HUES6 (cell line): ENCODE measurements around the gene PSG11.
"Not testable (repeated sequence)": the region's sequence is repeated elsewhere in the genome, so short reads cannot be mapped to it uniquely, and the experiment has no call there.

Source experiments
- H3K27ac ChIP-seq: 2 replicates; pipeline ENCODE4 v1.7.0; 2013; ENCODE audit warnings: low read depth, mild to moderate bottlenecking, low read length, inconsistent platforms
- H3K27me3 ChIP-seq: 2 replicates; pipeline ENCODE4 v1.6.1; 2013; ENCODE audit warnings: low read length; ENCODE audit not compliant: control insufficient read depth, insufficient read depth
- H3K36me3 ChIP-seq: 2 replicates; pipeline ENCODE4 v1.6.1; 2013; ENCODE audit warnings: low read length; ENCODE audit not compliant: control insufficient read depth, insufficient read depth
- H3K4me1 ChIP-seq: 2 replicates; pipeline ENCODE4 v1.6.1; 2013; ENCODE audit warnings: low read length; ENCODE audit not compliant: control insufficient read depth, insufficient read depth
- H3K4me3 ChIP-seq: 2 replicates; pipeline ENCODE4 v1.5.1; 2013; ENCODE audit warnings: low read depth, low read length
- H3K9ac ChIP-seq: one replicate; pipeline ENCODE4 v1.6.1; 2013; ENCODE audit warnings: mild to moderate bottlenecking, low read length
- H3K9me3 ChIP-seq: 2 replicates; pipeline ENCODE4 v1.6.1; 2013; ENCODE audit warnings: low read depth, low read length; ENCODE audit not compliant: control insufficient read depth, insufficient read depth

PSG11 gene

DNA sequence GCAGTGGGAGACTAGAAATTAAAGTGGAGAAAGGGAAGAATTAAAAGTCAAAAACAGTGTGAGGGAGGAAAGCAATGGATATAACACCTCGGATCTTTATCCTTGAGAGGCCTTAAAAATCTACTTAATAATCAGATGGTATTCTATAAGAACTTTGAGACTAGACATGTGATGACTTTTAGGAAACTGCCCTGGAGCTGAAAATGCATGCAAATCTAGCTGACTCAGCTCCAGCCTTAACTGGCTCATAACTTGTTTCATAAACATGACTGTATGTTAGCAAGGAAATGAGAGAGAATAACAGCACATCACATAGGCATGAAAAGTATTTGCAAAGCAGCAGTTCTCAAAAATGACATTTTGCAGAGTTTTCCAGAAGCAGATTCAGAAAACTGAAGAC is 38.1 kb downstream of the PSG11 start:
- H3K27me3 ChIP-seq, H3K9ac ChIP-seq, H3K9me3 ChIP-seq, H3K36me3 ChIP-seq, H3K27ac ChIP-seq, H3K4me3 ChIP-seq, H3K4me1 ChIP-seq: not testable (repeated sequence)

DNA sequence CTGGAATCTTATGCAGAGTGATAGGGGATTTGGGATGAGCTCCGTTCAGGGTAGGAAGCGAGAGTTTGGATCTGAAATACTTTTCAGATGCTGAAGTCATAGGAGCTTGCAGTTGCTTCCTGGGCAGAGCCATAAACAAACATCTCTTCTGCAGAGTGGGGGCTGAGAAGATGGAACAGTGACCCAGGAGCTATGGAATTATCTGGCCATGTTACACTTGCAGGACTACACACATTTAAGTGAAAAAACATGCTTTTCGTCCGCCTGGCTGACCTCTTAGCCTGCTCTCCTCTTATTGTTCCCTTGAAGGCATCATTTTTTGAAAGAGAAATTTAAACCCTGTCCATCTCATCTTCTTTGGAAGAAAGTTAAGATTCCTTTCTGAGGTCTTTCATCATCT is 40.7 kb downstream of the PSG11 start:
- Histone ChIP-seq H3K27ac (no peak overlapping the region), H3K9me3 (no peaks in the 10 kb centered on the region; the same call in 1 of the 2 replicates), H3K4me3 (no peak overlapping the region)

DNA sequence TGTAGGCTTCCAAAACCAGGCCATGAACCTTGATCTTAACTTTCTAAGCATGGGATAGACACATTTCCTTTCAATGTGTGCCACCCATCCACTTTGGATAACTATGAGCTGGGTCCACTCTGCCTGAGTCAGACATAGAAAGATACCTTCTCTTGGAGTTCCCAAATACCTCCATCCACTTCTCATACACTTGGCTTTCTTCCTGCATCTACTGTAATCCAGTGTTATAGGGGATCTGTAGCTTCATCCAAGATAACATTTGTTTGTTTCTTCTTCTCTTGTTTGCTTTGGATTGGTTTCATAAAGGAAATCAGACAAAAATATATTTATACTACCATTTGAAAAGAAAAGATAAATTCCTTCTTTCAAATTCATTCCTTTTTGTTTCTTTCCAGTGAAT is 44.2 kb downstream of the PSG11 start:
- H3K4me1 ChIP-seq, H3K4me3 ChIP-seq, H3K27ac ChIP-seq, H3K9me3 ChIP-seq, H3K9ac ChIP-seq, H3K36me3 ChIP-seq, H3K27me3 ChIP-seq: not testable (repeated sequence)

More for the DNA sequence above, 40.7 kb downstream of the PSG11 start:
- no peaks in the 10 kb centered on the region for H3K4me1 ChIP-seq
- no peak overlapping the region for H3K9ac ChIP-seq
- H3K36me3 ChIP-seq, result no peaks in the 10 kb centered on the region
- no peaks in the 10 kb centered on the region for H3K27me3 ChIP-seq

DNA sequence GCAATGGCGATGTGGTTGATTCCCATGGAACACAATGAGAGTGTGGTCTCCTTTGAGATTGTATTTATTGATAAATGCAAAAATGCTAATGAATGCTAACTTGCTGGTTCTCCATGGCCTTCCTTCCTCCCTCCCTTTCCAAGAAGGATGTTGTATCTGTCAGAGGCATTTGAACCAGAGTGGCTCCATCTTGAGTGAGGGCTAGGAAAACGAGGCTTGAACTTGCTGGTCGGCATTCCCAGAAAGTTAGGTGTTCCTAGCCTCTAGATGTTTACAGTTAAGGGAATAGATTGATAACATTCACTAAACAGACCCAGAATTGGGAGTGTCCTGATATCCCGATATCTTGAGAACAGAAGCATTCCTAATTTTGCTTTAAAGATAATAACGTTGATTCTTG is 54.8 kb downstream of the PSG11 start:
- H3K27me3 ChIP-seq, H3K9ac ChIP-seq, H3K36me3 ChIP-seq, H3K4me1 ChIP-seq, H3K27ac ChIP-seq, H3K4me3 ChIP-seq, H3K9me3 ChIP-seq: not testable (repeated sequence)

DNA sequence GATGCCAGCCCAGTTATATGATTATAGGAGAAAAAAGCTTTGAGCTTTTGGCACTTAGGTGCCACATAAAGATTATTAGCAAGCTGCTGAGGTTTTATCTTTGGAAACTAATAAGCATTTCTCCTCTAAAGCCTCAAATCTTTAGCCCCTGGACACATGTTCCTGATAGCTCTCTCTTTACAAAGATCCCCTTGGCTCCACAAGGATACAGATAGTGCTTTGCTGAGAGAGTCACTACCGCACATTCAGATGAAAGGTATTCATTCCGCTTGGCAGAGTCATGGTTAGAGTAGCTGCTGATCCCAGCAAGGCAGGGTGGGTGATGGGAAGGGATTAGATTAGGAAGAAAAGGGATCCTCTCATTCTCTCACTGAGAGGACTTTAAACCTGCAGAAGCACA is 61.1 kb downstream of the PSG11 start:
- Histone ChIP-seq H3K27me3 (no peaks in the 10 kb centered on the region), H3K4me1 (no peaks in the 10 kb centered on the region), H3K4me3 (no peak overlapping the region), H3K9me3 (no peaks in the 10 kb centered on the region; the same call in 1 of the 2 replicates), H3K9ac (no peak overlapping the region), H3K36me3 (no peaks in the 10 kb centered on the region), H3K27ac (no peak overlapping the region)

DNA sequence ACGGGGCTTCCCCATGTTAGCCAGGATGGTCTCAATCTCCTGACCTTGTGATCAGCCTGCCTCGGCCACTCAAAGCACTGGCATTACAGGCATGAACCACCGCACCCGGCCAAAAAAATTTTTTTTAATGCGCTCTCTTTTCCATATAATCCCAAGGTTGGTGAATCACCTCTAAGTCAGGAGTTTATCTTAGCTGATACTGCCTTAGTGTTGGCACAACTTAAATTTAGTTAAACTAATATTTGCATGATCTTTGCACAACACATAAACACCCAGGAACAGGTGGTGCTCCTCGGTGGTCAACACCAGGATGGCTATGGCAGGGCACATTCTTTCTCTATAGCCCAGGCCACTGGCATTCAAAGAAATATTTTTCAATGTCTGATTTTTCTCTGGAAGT is 65.2 kb downstream of the PSG11 start:
- no peaks in the 10 kb centered on the region for H3K4me1 ChIP-seq

More for the DNA sequence above, 65.2 kb downstream of the PSG11 start:
- no peak overlapping the region for H3K27ac ChIP-seq
- no peaks in the 10 kb centered on the region for H3K36me3 ChIP-seq
- H3K4me3 ChIP-seq, result no peak overlapping the region
- H3K27me3 ChIP-seq, result no peaks in the 10 kb centered on the region
- no peak overlapping the region for H3K9ac ChIP-seq
- H3K9me3 ChIP-seq, result peaks cover 2% of the 10 kb centered on the region; the same call in 1 of the 2 replicates
